ENCODE measurements around the gene IFIH1. TPM values are rescaled to one million over a fixed set of nuclear protein-coding genes. Genes with fewer than 3 reads are reported as not detected.

IFIH1 gene
- total RNA-seq, 1 donor = 7.7 TPM

DNA sequence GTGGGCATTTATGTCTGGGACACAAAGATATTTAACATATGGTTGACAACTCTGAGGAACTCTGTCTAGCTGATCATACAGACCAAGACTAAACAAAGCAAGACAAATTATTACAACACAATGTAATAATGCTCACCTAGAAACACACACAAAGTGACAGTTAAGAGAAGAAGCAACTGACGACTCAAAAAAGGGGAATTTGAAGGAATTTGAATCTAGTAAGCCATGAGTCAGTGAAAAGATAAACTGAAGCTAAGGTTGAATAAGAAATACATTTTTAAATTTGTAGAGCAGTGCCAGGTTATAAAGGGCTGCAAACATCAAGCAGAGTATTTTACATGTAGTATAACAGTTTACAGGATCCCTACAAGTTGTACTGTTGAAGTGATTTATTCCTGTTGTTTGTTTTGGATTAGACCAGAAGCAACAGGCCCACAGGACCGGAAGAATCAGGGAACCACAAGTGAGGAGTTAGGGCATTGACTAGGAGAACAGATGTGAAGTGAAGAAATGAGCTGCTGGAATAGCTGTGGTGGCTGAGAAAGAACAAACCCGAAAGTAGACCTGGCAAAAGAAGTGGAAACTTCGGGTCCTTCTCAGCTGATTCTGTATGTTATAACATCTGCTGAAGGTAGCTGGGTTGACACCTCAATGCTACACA is 35.6 kb downstream of the IFIH1 start:
- no peak overlapping the region for H3K4me3 ChIP-seq (ENCODE audit: low read depth, low read length)
- TF ChIP-seq, protein P1, sequence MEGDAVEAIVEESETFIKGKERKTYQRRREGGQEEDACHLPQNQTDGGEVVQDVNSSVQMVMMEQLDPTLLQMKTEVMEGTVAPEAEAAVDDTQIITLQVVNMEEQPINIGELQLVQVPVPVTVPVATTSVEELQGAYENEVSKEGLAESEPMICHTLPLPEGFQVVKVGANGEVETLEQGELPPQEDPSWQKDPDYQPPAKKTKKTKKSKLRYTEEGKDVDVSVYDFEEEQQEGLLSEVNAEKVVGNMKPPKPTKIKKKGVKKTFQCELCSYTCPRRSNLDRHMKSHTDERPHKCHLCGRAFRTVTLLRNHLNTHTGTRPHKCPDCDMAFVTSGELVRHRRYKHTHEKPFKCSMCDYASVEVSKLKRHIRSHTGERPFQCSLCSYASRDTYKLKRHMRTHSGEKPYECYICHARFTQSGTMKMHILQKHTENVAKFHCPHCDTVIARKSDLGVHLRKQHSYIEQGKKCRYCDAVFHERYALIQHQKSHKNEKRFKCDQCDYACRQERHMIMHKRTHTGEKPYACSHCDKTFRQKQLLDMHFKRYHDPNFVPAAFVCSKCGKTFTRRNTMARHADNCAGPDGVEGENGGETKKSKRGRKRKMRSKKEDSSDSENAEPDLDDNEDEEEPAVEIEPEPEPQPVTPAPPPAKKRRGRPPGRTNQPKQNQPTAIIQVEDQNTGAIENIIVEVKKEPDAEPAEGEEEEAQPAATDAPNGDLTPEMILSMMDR (IDR thresholded peaks at IDR 0.05; ENCODE audit: insufficient read depth, low read length) = no peak
- DNase-seq (ENCODE audit: low read depth) = no peak

DNA sequence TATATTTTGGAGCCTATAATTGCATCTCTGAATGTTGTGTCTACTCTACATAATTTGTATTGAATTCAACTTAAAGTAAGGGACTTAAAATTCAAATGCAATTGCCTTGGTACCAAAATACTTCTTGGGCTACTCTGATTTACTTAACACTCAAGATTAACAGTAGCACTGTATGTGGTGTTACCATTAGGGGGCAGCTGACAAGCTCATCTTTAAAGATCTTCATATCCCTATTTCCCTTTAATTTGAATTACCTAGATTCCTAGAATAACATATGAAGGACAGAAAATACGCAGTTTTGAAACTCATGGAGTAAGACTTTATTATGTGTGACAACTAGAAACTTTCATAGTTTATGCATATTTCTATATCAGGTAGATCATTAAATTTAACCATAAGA is 37.8 kb downstream of the IFIH1 start:
- no peak for DNase-seq (ENCODE audit: low read depth)
- TF ChIP-seq, protein P1 (IDR thresholded peaks at IDR 0.05; ENCODE audit: insufficient read depth, low read length) = no peak
- no peak overlapping the region for H3K4me3 ChIP-seq (ENCODE audit: low read depth, low read length)

DNA sequence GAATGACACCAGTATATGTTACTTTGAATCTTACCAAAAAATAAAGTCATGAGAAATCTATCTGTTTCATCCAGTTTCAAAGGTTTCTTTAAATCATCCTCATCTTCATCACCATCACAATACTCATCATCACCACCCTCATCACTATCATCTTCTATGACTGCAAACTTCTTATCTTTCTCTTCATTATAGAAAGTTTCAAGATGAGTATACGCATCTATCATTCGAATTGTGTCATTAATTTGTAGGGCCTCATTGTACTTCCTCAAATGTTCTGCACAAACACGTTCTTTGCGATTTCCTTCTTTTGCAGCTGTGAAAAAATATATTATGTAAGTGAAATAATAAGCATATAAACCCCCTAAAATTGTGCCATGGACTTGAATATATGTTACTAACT is 41.1 kb downstream of the IFIH1 start:
- no peak for DNase-seq (ENCODE audit: low read depth)
- TF ChIP-seq, protein P1 (IDR thresholded peaks at IDR 0.05; ENCODE audit: insufficient read depth, low read length) = no peak
- no peak overlapping the region for H3K4me3 ChIP-seq (ENCODE audit: low read depth, low read length)

DNA sequence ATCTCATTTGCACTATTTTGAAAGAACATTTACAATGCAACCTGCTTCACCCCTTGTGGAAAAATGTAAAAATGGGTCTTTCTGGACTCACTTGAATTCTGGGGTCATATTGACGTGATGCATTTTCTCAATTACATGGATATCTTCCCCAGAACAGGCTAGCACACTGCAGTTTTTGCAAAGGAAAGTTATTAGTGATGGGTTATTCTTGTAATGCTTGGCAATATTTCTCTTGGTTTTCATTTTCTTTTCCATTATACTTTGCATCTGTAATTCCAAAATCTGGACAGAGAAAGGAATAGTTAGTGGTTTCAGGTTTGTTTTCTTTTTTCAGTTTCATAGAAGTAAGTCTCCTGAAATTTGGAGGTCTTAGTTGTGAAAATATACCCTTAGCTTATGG is 50.5 kb downstream of the IFIH1 start:
- TF ChIP-seq, protein P1 (IDR thresholded peaks at IDR 0.05; ENCODE audit: insufficient read depth, low read length) = no peak
- no peak overlapping the region for H3K4me3 ChIP-seq (ENCODE audit: low read depth, low read length)
- no peak for DNase-seq (ENCODE audit: low read depth)

DNA sequence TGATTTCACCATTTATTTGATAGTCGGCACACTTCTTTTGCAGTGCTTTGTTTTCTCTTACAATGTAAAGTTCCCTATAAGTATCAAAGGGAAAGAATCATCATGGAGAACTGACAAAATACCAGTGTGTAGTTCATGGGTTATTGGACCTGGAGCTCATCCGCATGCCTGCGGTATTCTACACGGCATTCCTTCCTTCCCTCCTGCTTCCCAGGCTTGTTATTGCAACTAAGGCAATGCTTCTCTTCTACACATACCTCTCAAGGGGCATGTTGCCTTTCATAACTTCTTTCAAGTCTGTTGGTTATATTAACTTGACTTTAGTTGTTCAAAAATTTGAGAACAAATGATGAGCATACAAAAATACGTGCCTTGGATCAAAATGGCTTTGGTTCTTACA is 51.0 kb downstream of the IFIH1 start:
- DNase-seq (ENCODE audit: low read depth) = no peak
- TF ChIP-seq, protein P1 (IDR thresholded peaks at IDR 0.05; ENCODE audit: insufficient read depth, low read length) = no peak
- H3K4me3 ChIP-seq (ENCODE audit: low read depth, low read length) = no peak overlapping the region

DNA sequence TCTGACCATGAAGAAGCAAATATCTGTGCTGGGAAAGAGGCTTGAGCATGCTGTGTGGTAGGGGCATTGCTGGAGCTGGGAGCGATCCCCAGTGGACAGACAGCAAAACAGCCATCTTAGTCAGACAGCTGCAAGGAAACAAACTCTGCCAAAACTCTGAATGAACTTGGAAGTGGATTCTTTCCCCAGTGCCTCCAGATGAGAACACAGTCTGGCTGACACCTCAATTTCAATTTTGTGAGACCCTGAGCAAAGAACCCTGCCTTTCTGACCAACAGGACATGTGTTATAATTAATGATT is 52.1 kb downstream of the IFIH1 start:
- H3K4me3 ChIP-seq (ENCODE audit: low read depth, low read length) = no peak overlapping the region
- peak; percentile 51 for DNase-seq (ENCODE audit: low read depth)
- TF ChIP-seq, protein P1 (IDR thresholded peaks at IDR 0.05; ENCODE audit: insufficient read depth, low read length) = peak; percentile 23
